GM23248 (cell line): ENCODE data around the gene SCLY.

ENCODE experiments used
- EZH2 ChIP-seq: fragments of 200-600 bp; sonication (generic); IDR thresholded peaks from 2 replicates; pipeline ENCODE4 v1.6.1; 2018; ENCODE audit warnings: antibody characterized with exemption, mild to moderate bottlenecking; ENCODE audit not compliant: insufficient read depth, poor library complexity, severe bottlenecking
- EZH2phosphoT487 ChIP-seq: fragments of 200-600 bp; sonication (generic); IDR thresholded peaks from 2 replicates; pipeline ENCODE4 v1.6.1; 2018; ENCODE audit warnings: antibody characterized with exemption, moderate library complexity, mild to moderate bottlenecking, low read depth; ENCODE audit not compliant: insufficient read depth

DNA sequence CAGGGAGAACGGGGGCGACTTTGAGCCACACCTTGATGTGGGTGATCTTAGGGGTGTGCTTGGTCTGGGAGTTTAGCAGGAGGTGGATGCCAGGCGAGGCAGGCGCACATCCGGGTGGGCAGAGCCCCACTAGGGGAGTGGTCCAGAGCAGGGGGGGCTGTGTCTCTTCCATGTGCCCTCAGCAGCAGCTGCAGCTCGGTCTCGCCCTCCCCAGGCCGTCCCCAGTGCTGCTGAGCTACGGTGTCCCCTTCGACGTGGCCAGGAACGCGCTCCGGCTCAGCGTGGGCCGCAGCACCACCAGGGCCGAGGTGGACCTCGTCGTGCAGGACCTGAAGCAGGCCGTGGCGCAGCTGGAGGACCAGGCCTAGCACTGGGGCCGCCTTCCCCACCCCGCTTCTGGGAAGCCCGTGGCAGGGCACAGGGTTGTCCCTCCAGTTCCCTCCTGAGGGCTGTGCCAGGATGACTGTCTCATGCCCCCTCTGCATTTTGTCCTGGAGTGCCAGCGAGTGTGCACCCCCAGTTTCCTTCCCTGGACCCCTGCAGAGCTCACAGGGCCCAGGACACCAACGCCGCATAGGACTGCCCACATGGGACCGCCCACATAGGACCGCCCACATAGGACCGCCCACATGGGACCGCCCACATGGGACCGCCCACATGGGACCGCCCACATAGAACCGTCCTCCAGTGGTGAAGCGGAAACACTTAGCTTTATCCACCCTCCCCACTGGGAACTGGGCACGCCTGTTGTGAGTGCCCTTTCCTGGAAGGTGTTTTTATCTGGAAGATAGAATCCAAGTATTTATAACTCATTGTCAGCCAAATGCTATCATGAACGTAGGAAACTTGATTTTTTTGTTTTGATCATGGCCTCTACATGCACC, 37.4 kb downstream of the SCLY start:
- TF ChIP-seq EZH2 (no peak), EZH2phosphoT487 (no peak)
